OCI-LY7 (cell line): Measurements from ENCODE around the gene SLC25A22. TPM values are rescaled to one million over a fixed set of nuclear protein-coding genes. Genes with fewer than 3 reads are reported as not detected.
A peak's percentile ranks its signal among the peaks of the same experiment; 100 is the strongest.

Experiments used
- BruUV-seq: library from RNA; stranded (reverse); fragments of 400-500 nt; replicated peaks from 2 replicates; lab custom pipeline; 2021; lab: Mats Ljungman, UMichigan
- CTCF ChIA-PET: fragments of 300-600 bp; sonication (Branson Sonifier 250); formaldehyde crosslinking; loops from one replicate; lab custom pipeline; 2022; ENCODE audit warnings: antibody characterized with exemption; ENCODE audit not compliant: unreplicated experiment; lab: Charles Lee
- POLR2A ChIA-PET: fragments of 300-600 bp; sonication (Branson Sonifier 250); formaldehyde crosslinking; loops from one replicate; lab custom pipeline; 2022; ENCODE audit warnings: antibody characterized with exemption; lab: Charles Lee
- DNase-seq: peaks from one replicate; pipeline ENCODE4 v3.0.0-alpha.2; 2015; ENCODE audit warnings: low spot score
- H2AFZ ChIP-seq: fragments of 200-600 bp; sonication (generic), shearing (Covaris generic); 2 replicates; pipeline ENCODE4 v1.6.1; 2014; ENCODE audit warnings: mild to moderate bottlenecking, antibody characterized with exemption, low read length, moderate library complexity
- H3K27ac ChIP-seq: fragments of 200-600 bp; sonication (generic); 2 replicates; pipeline ENCODE4 v1.5.1; 2014; ENCODE audit warnings: mixed run types, low read depth, mild to moderate bottlenecking, moderate library complexity, low read length, inconsistent platforms; ENCODE audit not compliant: poor library complexity, severe bottlenecking
- H3K36me3 ChIP-seq: fragments of 200-600 bp; sonication (generic); 2 replicates; pipeline ENCODE4 v1.6.1; 2014; ENCODE audit warnings: mild to moderate bottlenecking, antibody characterized with exemption, low read length, moderate library complexity, mixed read lengths; ENCODE audit not compliant: insufficient read depth
- H3K4me1 ChIP-seq: fragments of 200-600 bp; sonication (generic); 2 replicates; pipeline ENCODE4 v1.5.1; 2014; ENCODE audit warnings: mild to moderate bottlenecking, low read length; ENCODE audit not compliant: insufficient read depth, poor library complexity, severe bottlenecking
- H3K4me2 ChIP-seq: fragments of 200-600 bp; sonication (generic); 2 replicates; pipeline ENCODE4 v1.6.1; 2014; ENCODE audit warnings: mild to moderate bottlenecking, low read length
- H3K4me3 ChIP-seq: fragments of 200-600 bp; sonication (generic); 2 replicates; pipeline ENCODE4 v1.5.1; 2014; ENCODE audit warnings: mild to moderate bottlenecking, low read depth, low read length; ENCODE audit not compliant: poor library complexity, severe bottlenecking
- H3K79me2 ChIP-seq: fragments of 200-600 bp; sonication (generic); 2 replicates; pipeline ENCODE4 v1.6.1; 2016; ENCODE audit warnings: low read depth, mild to moderate bottlenecking, low read length, moderate library complexity, mixed read lengths; ENCODE audit not compliant: insufficient read depth
- H3K9me2 ChIP-seq: fragments of 200-600 bp; sonication (generic); 2 replicates; pipeline ENCODE4 v1.6.1; 2016; ENCODE audit warnings: mild to moderate bottlenecking, low read length, mixed read lengths; ENCODE audit not compliant: insufficient read depth
- H3K9me3 ChIP-seq: fragments of 200-600 bp; sonication (generic); 2 replicates; pipeline ENCODE4 v1.6.1; 2014; ENCODE audit warnings: mild to moderate bottlenecking, mixed run types, low read length, mixed read lengths
- H4K20me1 ChIP-seq: fragments of 200-600 bp; sonication (generic); 2 replicates; pipeline ENCODE4 v1.6.1; 2014; ENCODE audit warnings: mild to moderate bottlenecking, antibody characterized with exemption, low read length, moderate library complexity, mixed read lengths; ENCODE audit not compliant: insufficient read depth
- CTCF ChIP-seq: fragments of 200-600 bp; sonication (generic); conservative IDR thresholded peaks from 2 replicates; pipeline ENCODE4 v1.5.1; 2014; ENCODE audit warnings: mild to moderate bottlenecking, antibody characterized with exemption, low read length, moderate library complexity, mixed read lengths
- EZH2phosphoT487 ChIP-seq: fragments of 200-600 bp; sonication (generic); IDR thresholded peaks from 2 replicates; pipeline ENCODE4 v1.6.1; 2018; ENCODE audit warnings: low read depth, borderline replicate concordance, mild to moderate bottlenecking, mixed run types, antibody characterized with exemption, low read length, moderate library complexity, mixed read lengths
- intact Hi-C: fragments of 100-400 bp; cut with micrococcal nuclease; formaldehyde crosslinking; loops from one replicate; pipeline ENCODE4 v1.10.0; 2022; ENCODE audit not compliant: unreplicated experiment
- total RNA-seq, 2 experiments: library from RNA; depleted of rRNA in 1 of 2; stranded (reverse); fragments of >200 nt in 1 of 2; shearing (Covaris generic) in 1 of 2; gene quantifications; 2 replicates each; pipeline ENCODE4 v1.2.3, GENCODE V29; 2014 to 2022

The SLC25A22 gene
- total RNA-seq, 2 experiments from 2014 or later: 30.8 to 50.9 TPM

- no peak for TF ChIP-seq EZH2phosphoT487
- TF ChIP-seq CTCF: no peak
- peaks cover 41% of the 10 kb centered on the region for H3K4me1 ChIP-seq
These were observed 6.2 kb downstream of the SLC25A22 start for GRCh38 chr11:791658-792534.

GRCh38 chr11:790721-791564, 7.1 kb downstream of the SLC25A22 start:
- H3K9me3 ChIP-seq: no peaks in the 10 kb centered on the region
- H3K4me2 ChIP-seq: peak overlapping the region; percentile 51
- peaks cover 35% of the 10 kb centered on the region for H3K4me1 ChIP-seq
- H2AFZ ChIP-seq: no peak overlapping the region
- H3K9me2 ChIP-seq: no peaks in the 10 kb centered on the region
- H3K79me2 ChIP-seq: peaks cover 13% of the 10 kb centered on the region
- POLR2A ChIA-PET: no interaction called here
- no TSS peak for BruUV-seq
- no peak for TF ChIP-seq EZH2phosphoT487
- no peak for TF ChIP-seq CTCF
- CTCF ChIA-PET: no interaction called here
- H3K4me3 ChIP-seq: no peak overlapping the region
- peak overlapping the region; percentile 19 for H3K27ac ChIP-seq
- H4K20me1 ChIP-seq: no peaks in the 10 kb centered on the region
- intact Hi-C loops: no loop called here
- DNase-seq: no peak
- H3K36me3 ChIP-seq: peaks cover 30% of the 10 kb centered on the region; the same call in 1 of the 2 replicates

More at GRCh38 chr11:791658-792534, 6.2 kb downstream of the SLC25A22 start:
- Histone ChIP-seq H3K79me2 (peaks cover 20% of the 10 kb centered on the region), H3K9me3 (no peaks in the 10 kb centered on the region), H3K27ac (no peak overlapping the region), H3K9me2 (no peaks in the 10 kb centered on the region), H4K20me1 (no peaks in the 10 kb centered on the region), H2AFZ (no peak overlapping the region), H3K36me3 (peaks cover 30% of the 10 kb centered on the region; the same call in 1 of the 2 replicates), H3K4me2 (no peak overlapping the region), H3K4me3 (no peak overlapping the region)
- BruUV-seq: no TSS peak
- ChIA-PET CTCF (no interaction called here), POLR2A (no interaction called here)
- no peak for DNase-seq
- intact Hi-C loops: no loop called here
